H1 (cell line): ENCODE results near the gene DAPK1. TPM values are rescaled to one million over a fixed set of nuclear protein-coding genes. Genes with fewer than 3 reads are reported as not detected.

Experiments used
- CTCF ChIA-PET: fragments of 300-600 bp; sonication (Branson Sonifier 250); formaldehyde crosslinking; loops from one replicate; lab custom pipeline; 2021; ENCODE audit not compliant: partially characterized antibody; lab: Charles Lee
- POLR2A ChIA-PET: fragments of 300-600 bp; sonication (Branson Sonifier 250); formaldehyde crosslinking; loops from one replicate; lab custom pipeline; 2021; ENCODE audit warnings: inconsistent platforms; ENCODE audit not compliant: partially characterized antibody; lab: Charles Lee
- DNase-seq, 2 experiments: peaks; one replicate each; pipeline versions ENCODE4 v3.0.0 to v3.0.0-alpha.2; 2010 to 2022; ENCODE audit warnings: low spot score in 2 of 2, low read depth in 1 of 2, mixed read lengths in 1 of 2
- FAIRE-seq: peaks from 2 replicates; lab custom pipeline; 2011; peaks lifted over from hg19 to GRCh38; lab: Jason Lieb, UNC
- H2AFZ ChIP-seq: 2 replicates; pipeline ENCODE4 v1.8.1; 2012; ENCODE audit warnings: low read length, inconsistent platforms
- H2AK5ac ChIP-seq: 2 replicates; pipeline ENCODE4 v1.6.1; 2013; ENCODE audit warnings: low read depth, low read length
- H2BK120ac ChIP-seq: replicated peaks from 2 replicates; pipeline ENCODE3; 2013; ENCODE audit warnings: low read depth, low read length, inconsistent platforms
- H2BK12ac ChIP-seq: 2 replicates; pipeline ENCODE4 v1.6.1; 2013; ENCODE audit warnings: low read depth, low read length
- H2BK15ac ChIP-seq: 2 replicates; pipeline ENCODE4 v1.6.1; 2013; ENCODE audit warnings: low read length
- H2BK20ac ChIP-seq: 2 replicates; pipeline ENCODE4 v1.6.1; 2013; ENCODE audit warnings: low read length
- H2BK5ac ChIP-seq: 2 replicates; pipeline ENCODE4 v1.6.1; 2013; ENCODE audit warnings: low read depth, low read length
- H3K14ac ChIP-seq: 2 replicates; pipeline ENCODE4 v1.6.1; 2013; ENCODE audit warnings: inconsistent platforms; ENCODE audit not compliant: insufficient read length
- H3K18ac ChIP-seq: 2 replicates; pipeline ENCODE4 v1.6.1; 2013; ENCODE audit warnings: low read length; ENCODE audit errors: extremely low read depth
- H3K23ac ChIP-seq: 2 replicates; pipeline ENCODE4 v1.6.1; 2013; ENCODE audit warnings: inconsistent platforms; ENCODE audit not compliant: insufficient read length
- H3K23me2 ChIP-seq: 2 replicates; pipeline ENCODE4 v1.6.1; 2013; ENCODE audit warnings: low read depth, low read length
- H3K27ac ChIP-seq: 2 replicates; pipeline ENCODE4 v1.6.1; 2011; ENCODE audit warnings: low read depth, low read length, inconsistent platforms
- H3K27me3 ChIP-seq, 4 experiments: replicated peaks in 1 of 4; 1 replicate in 1 of 4; 2 replicates in 3 of 4; pipeline versions ENCODE4 v1.6.1 to v1.8.1; 2011 to 2013; ENCODE audit warnings: low read length in 3 of 4, mild to moderate bottlenecking in 3 of 4, inconsistent platforms in 2 of 4, mixed read lengths in 2 of 4, moderate library complexity in 1 of 4; ENCODE audit not compliant: control insufficient read depth in 3 of 4, insufficient read depth in 3 of 4; ENCODE audit errors: extremely low read depth in 1 of 4
- H3K36me3 ChIP-seq, 4 experiments: 2 replicates each; pipeline versions ENCODE4 v1.6.1 to v1.8.1; 2011 to 2013; ENCODE audit warnings: mild to moderate bottlenecking in 4 of 4, low read length in 3 of 4, moderate library complexity in 2 of 4, control low read depth in 1 of 4, inconsistent platforms in 1 of 4; ENCODE audit not compliant: insufficient read depth in 4 of 4, control insufficient read depth in 2 of 4
- H3K4ac ChIP-seq: replicated peaks from 2 replicates; pipeline ENCODE3; 2013; ENCODE audit warnings: low read length, low read depth, mixed read lengths, inconsistent platforms; ENCODE audit not compliant: insufficient read length
- H3K4me1 ChIP-seq, 4 experiments: replicated peaks in 1 of 4; 1 replicate in 1 of 4; 2 replicates in 3 of 4; pipeline versions ENCODE4 v1.6.1 to v1.8.1; 2011 to 2013; ENCODE audit warnings: low read length in 3 of 4, inconsistent platforms in 2 of 4, mixed read lengths in 1 of 4; ENCODE audit not compliant: insufficient read depth in 4 of 4, control insufficient read depth in 3 of 4
- H3K4me2 ChIP-seq, 2 experiments: 2 replicates each; pipeline versions ENCODE4 v1.6.1 to v1.8.1; 2011 to 2013; ENCODE audit warnings: low read depth in 2 of 2, low read length in 2 of 2, control low read depth in 1 of 2, inconsistent platforms in 1 of 2, mild to moderate bottlenecking in 1 of 2; ENCODE audit not compliant: insufficient read depth in 1 of 2
- H3K4me3 ChIP-seq, 4 experiments: fragments of 200-600, 300-600 bp in 1 of 4; sonication (generic), shearing (Covaris generic), sonication (Bioruptor Twin) in 1 of 4; 2 replicates each; pipeline versions ENCODE4 v1.5.1 to v1.8.1; 2011 to 2016; ENCODE audit warnings: low read length in 4 of 4, low read depth in 3 of 4, control low read depth in 2 of 4, inconsistent platforms in 2 of 4, mild to moderate bottlenecking in 2 of 4, mixed read lengths in 1 of 4, moderate library complexity in 1 of 4; ENCODE audit not compliant: insufficient read depth in 2 of 4; ENCODE audit errors: extremely low read depth in 1 of 4
- H3K56ac ChIP-seq: replicated peaks from 2 replicates; pipeline ENCODE3; 2013; ENCODE audit warnings: low read depth, mild to moderate bottlenecking, mixed read lengths, low read length, inconsistent platforms; ENCODE audit not compliant: insufficient read length
- H3K79me1 ChIP-seq: 2 replicates; pipeline ENCODE4 v1.6.1; 2013; ENCODE audit warnings: low read depth, low read length, control low read depth
- H3K79me2 ChIP-seq, 2 experiments: 2 replicates each; pipeline versions ENCODE4 v1.6.1 to v1.8.1; 2012 to 2013; ENCODE audit warnings: low read length in 2 of 2, mild to moderate bottlenecking in 2 of 2, inconsistent platforms in 1 of 2; ENCODE audit not compliant: insufficient read depth in 2 of 2, control insufficient read depth in 1 of 2
- H3K9ac ChIP-seq, 4 experiments: replicated peaks in 1 of 4; 1 replicate in 1 of 4; 2 replicates in 3 of 4; pipeline versions ENCODE4 v1.6.1 to v1.8.1; 2011 to 2013; ENCODE audit warnings: low read depth in 3 of 4, low read length in 3 of 4, control low read depth in 2 of 4, mild to moderate bottlenecking in 2 of 4, moderate library complexity in 2 of 4, inconsistent platforms in 1 of 4; ENCODE audit errors: extremely low read depth in 1 of 4
- H3K9me3 ChIP-seq, 2 experiments: 2 replicates each; pipeline versions ENCODE4 v1.6.1 to v1.8.1; 2012 to 2013; ENCODE audit warnings: mild to moderate bottlenecking in 2 of 2, moderate library complexity in 2 of 2, control low read depth in 1 of 2, inconsistent platforms in 1 of 2, low read depth in 1 of 2, low read length in 1 of 2, mixed read lengths in 1 of 2; ENCODE audit not compliant: insufficient read depth in 2 of 2
- H4K20me1 ChIP-seq, 2 experiments: replicated peaks in 1 of 2; 2 replicates each; pipeline versions ENCODE3 to v1.8.1; 2011 to 2013; ENCODE audit warnings: inconsistent platforms in 2 of 2, low read length in 2 of 2, mild to moderate bottlenecking in 1 of 2; ENCODE audit not compliant: insufficient read depth in 2 of 2, control insufficient read depth in 1 of 2
- H4K5ac ChIP-seq: 2 replicates; pipeline ENCODE4 v1.6.1; 2013; ENCODE audit warnings: low read length, low read depth, mixed read lengths, inconsistent platforms; ENCODE audit not compliant: insufficient read length
- H4K8ac ChIP-seq: 2 replicates; pipeline ENCODE4 v1.8.0; 2013; ENCODE audit warnings: mild to moderate bottlenecking, moderate library complexity, low read length, inconsistent platforms; ENCODE audit not compliant: insufficient read depth; ENCODE audit errors: extremely low read depth
- H4K91ac ChIP-seq: replicated peaks from 2 replicates; pipeline ENCODE3; 2013; ENCODE audit warnings: low read length, mixed read lengths, inconsistent platforms; ENCODE audit not compliant: insufficient read length
- KDM1A ChIP-seq: fragments of 200-600, 300-600 bp; sonication (generic); IDR thresholded peaks from 2 replicates; pipeline ENCODE4 v1.7.1; 2016; ENCODE audit warnings: mild to moderate bottlenecking, low read length, borderline replicate concordance
- KDM4A ChIP-seq: IDR thresholded peaks from one replicate; pipeline ENCODE4 v1.7.1; 2012; ENCODE audit warnings: low read depth, mild to moderate bottlenecking, moderate library complexity, low read length, inconsistent platforms; ENCODE audit not compliant: severe bottlenecking
- TBP ChIP-seq: IDR thresholded peaks from 2 replicates; pipeline ENCODE4 v1.6.1; 2011; ENCODE audit warnings: low read depth, low read length, improper control_type of control experiment
- WGBS, 2 experiments: shearing (Covaris generic) in 1 of 2; methylation state at CpG; one replicate each; pipeline versions ENCODE4 v1.1.6 to v1.1.7; 2013 to 2015; ENCODE audit warnings: low lambda C conversion rate in 2 of 2, mixed read lengths in 2 of 2, inconsistent platforms in 1 of 2, low coverage in 1 of 2, missing lambda C conversion rate in 1 of 2; ENCODE audit not compliant: insufficient replicate concordance in 2 of 2, insufficient coverage in 1 of 2, insufficient read length in 1 of 2; ENCODE audit errors: extremely low coverage in 1 of 2, missing lambda C conversion rate in 1 of 2; 5-methylcytosine and 5-hydroxymethylcytosine counted together
- polyA plus RNA-seq, 7 experiments: library from polyadenylated mRNA; depleted of rRNA in 3 of 7; stranded (reverse) in 5 of 7; unstranded in 2 of 7; fragments of >200 nt in 5 of 7; fragments of 200-250 nt in 2 of 7; gene quantifications; 1 replicate in 5 of 7; 2 replicates in 1 of 7; 4 replicates in 1 of 7; pipeline versions ENCODE4 v1.2.1 to v1.2.3, GENCODE V29; 2011 to 2013; ENCODE audit warnings: missing spikeins in 2 of 7, mixed read lengths in 2 of 7
- total RNA-seq: library from RNA; stranded (reverse); fragmentation: NEBNext Ultra II Directional; extraction: Animal tissue kit (Norgen Biotek cat#: 25700); gene quantifications from 2 replicates; pipeline ENCODE4 v1.2.1, GENCODE V29; 2021

DAPK1 gene
- total and polyA plus RNA-seq, 2 of the 8 experiments (the other 6 are each of a cell fraction or from before 2014, with no cell fraction given) = 62.4 to 131 TPM

DNA sequence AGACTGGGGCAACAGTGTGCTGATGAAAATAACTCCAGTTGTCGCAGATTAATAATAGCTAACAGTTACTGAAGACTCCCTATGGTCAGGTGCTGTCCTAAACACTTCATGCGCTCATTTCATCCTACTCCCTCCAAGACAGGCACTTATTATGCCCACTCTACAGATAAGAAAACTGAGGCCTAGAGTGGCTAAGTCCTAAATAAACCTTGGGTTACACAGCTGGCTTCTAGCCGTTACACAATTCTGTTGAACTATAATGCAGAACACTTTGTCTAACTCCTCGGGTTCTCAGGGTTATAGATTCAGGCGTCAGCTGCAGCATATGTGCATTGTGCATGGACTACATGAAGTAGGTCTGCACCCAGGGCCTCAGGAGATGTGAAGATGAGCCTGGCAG lies 103.9 kb downstream of the DAPK1 start:
- CTCF ChIA-PET = interaction anchor here (1.0 to 1.7 kb wide), 4 partner anchors 16 to 104 kb away, joined by 3 to 7 read pairs (median 4); partner anchors contain the start of gene DAPK1
- FAIRE-seq = no peak
- Histone ChIP-seq H4K91ac (no peak overlapping the region), H3K79me1 (peaks cover 12% of the 10 kb centered on the region), H2AK5ac (no peak overlapping the region; the same call in 1 of the 2 replicates), H3K9ac (no peak overlapping the region), H3K27ac (no peak overlapping the region)
- TF ChIP-seq TBP (no peak), KDM1A (peak; percentile 74), KDM4A (no peak)
- TF ChIP-seq, all 59 proteins: peak for 1
- no peak overlapping the region for H2BK15ac ChIP-seq
- H2AFZ ChIP-seq = no peak overlapping the region
- no peaks in the 10 kb centered on the region; the same call in 1 of the 2 replicates for H3K23me2 ChIP-seq
- no peak overlapping the region for H4K8ac ChIP-seq
- no peak overlapping the region for H3K56ac ChIP-seq
- H3K23ac ChIP-seq = no peak overlapping the region
- peaks cover 5 to 10% (median 7%) of the 10 kb centered on the region in 4 experiments for H3K4me1 ChIP-seq
- H2BK120ac ChIP-seq = no peak overlapping the region
- H2BK20ac ChIP-seq = no peak overlapping the region
- DNase-seq = no peak
- H3K4me2 ChIP-seq = no peak overlapping the region
- no peak overlapping the region for H2BK5ac ChIP-seq
- H3K79me2 ChIP-seq = peaks cover 0 to 60% of the 10 kb centered on the region in 2 experiments; a peak in 3 of 4 replicates
- 79% methylated on average over 5 of the region's 5 CpGs; no CpG with 5 or more reads in 1 of the 2 experiments for WGBS, 2 experiments
- no peaks in the 10 kb centered on the region for H3K9me3 ChIP-seq
- H3K14ac ChIP-seq = no peak overlapping the region
- no peaks in the 10 kb centered on the region for H3K27me3 ChIP-seq
- H3K18ac ChIP-seq = no peak overlapping the region
- POLR2A ChIA-PET = interaction anchor here (1.7 to 1.9 kb wide), 2 partner anchors 12 to 13 kb away, joined by 6 to 10 read pairs; no protein-coding TSS in a partner anchor
- H2BK12ac ChIP-seq = no peak overlapping the region
- H3K4me3 ChIP-seq = no peak overlapping the region
- H4K5ac ChIP-seq = no peak overlapping the region
- H3K36me3 ChIP-seq = peaks cover 0 to 11% (median 3%) of the 10 kb centered on the region in 4 experiments; a peak in 4 of 8 replicates
- no peak overlapping the region for H3K4ac ChIP-seq
- peaks cover 9 to 21% of the 10 kb centered on the region in 2 experiments for H4K20me1 ChIP-seq
